ENCODE data around the gene DSC3. TPM values are rescaled to one million over a fixed set of nuclear protein-coding genes. Genes with fewer than 3 reads are reported as not detected.

DSC3 gene
- total and polyA plus RNA-seq, 2 experiments from 2014 or later: 0.52 to 2.1 TPM

GRCh38 chr18:31034541-31034940 is 8.0 kb downstream of the DSC3 start:
- Histone ChIP-seq H2AFZ (no peak overlapping the region), H3F3A (replicated peaks; ENCODE audit: low read depth) (no peaks in the 10 kb centered on the region), H3K27ac (ENCODE audit: low read depth) (no peak overlapping the region), H3K4me1 (ENCODE audit: insufficient read depth) (no peaks in the 10 kb centered on the region), H3K36me3 (ENCODE audit: insufficient read depth) (no peaks in the 10 kb centered on the region), H4K20me1 (replicated peaks; ENCODE audit: insufficient read depth) (no peaks in the 10 kb centered on the region), H3K9me2 (ENCODE audit: insufficient read depth) (no peaks in the 10 kb centered on the region), H3K4me2 (no peak overlapping the region), H3K79me2 (replicated peaks; ENCODE audit: insufficient read depth) (no peaks in the 10 kb centered on the region), H3K27me3 (ENCODE audit: insufficient read depth) (peaks cover 12% of the 10 kb centered on the region), H3K4me3 (no peak overlapping the region)
- no peak overlapping the region for H3K27ac Mint-ChIP-seq
- ATAC-seq (no peak), DNase-seq (ENCODE audit: low spot score) (no peak)
- H3K9me3 Mint-ChIP-seq: peaks cover 4% of the 10 kb centered on the region; the same call in 2 of the 3 replicates
- H3K36me3 Mint-ChIP-seq (ENCODE audit: low read depth): no peaks in the 10 kb centered on the region
- TF ChIP-seq REST (IDR thresholded peaks at IDR 0.05; ENCODE audit: unreplicated experiment) (no peak), ZNF462 (CRISPR knock-in tag; IDR thresholded peaks at IDR 0.05) (no peak), ZNF331 (CRISPR knock-in tag; IDR thresholded peaks at IDR 0.05; ENCODE audit: low read depth) (no peak), CREB1 (CRISPR knock-in tag; IDR thresholded peaks at IDR 0.05; ENCODE audit: low read depth) (no peak), ZNF114 (CRISPR knock-in tag; IDR thresholded peaks at IDR 0.05) (no peak), STAT1 (IDR thresholded peaks at IDR 0.05; ENCODE audit: unreplicated experiment) (no peak), POLR2AphosphoS5 (IDR thresholded peaks at IDR 0.05; ENCODE audit: low read depth) (no peak), ETS1 (IDR thresholded peaks at IDR 0.05) (no peak), EZH2 (IDR thresholded peaks at IDR 0.05; ENCODE audit: low read depth, unreplicated experiment) (no peak), CTCF (conservative IDR thresholded peaks at IDR 0.05; ENCODE audit: low read depth in 2 of 2) (no peak), NANOG (IDR thresholded peaks at IDR 0.05; ENCODE audit: borderline replicate concordance) (no peak), JUNB (IDR thresholded peaks at IDR 0.05; ENCODE audit: unreplicated experiment) (no peak)
- no peaks in the 10 kb centered on the region for H3K4me1 Mint-ChIP-seq
- H3K27me3 Mint-ChIP-seq (ENCODE audit: insufficient read depth, low read depth, poor library complexity): peaks cover 1% of the 10 kb centered on the region
- H3K4me3 Mint-ChIP-seq: no peak overlapping the region

Measured in GM23338 (cell line).